ENCODE results near the gene FARP1.

The FARP1 gene

DNA sequence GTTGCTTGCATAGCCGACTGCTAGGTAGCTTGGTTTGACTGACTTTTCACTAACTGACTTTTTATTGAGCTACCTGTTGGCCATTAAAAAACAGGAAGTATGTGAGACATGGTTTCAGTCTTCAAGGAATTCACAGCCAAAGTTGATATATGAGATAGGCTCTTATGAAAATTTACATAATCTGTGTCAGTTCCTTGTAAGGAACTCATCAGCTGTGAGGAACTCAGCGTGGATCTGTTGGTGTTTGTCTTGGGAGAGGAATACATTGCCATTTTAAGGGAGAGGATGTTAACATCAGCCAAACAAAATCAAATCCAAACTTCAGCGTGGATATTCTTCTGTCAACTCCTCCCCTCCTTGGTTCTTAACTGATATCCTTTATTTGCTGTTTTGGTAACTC lies 32.1 kb downstream of the FARP1 start:
- H3K9me3 ChIP-seq (ENCODE audit: control extremely low read depth in 1 of 5, control insufficient read depth in 4 of 5, insufficient read depth in 2 of 5, low read depth in 1 of 5, low read length in 4 of 5), result peaks cover 0 to 4% (median 0%) of the 10 kb centered on the region in 5 experiments
- peaks cover 0 to 9% (median 0%) of the 10 kb centered on the region in 4 experiments for H3K4me1 ChIP-seq (ENCODE audit: control extremely low read depth in 1 of 4, control insufficient read depth in 4 of 4, insufficient read depth in 4 of 4, low read length in 3 of 4)
- DNase-seq, result no peak
- H3K27me3 ChIP-seq (replicated peaks in 2 of 5; ENCODE audit: control insufficient read depth in 4 of 5, insufficient read depth in 5 of 5, low read length in 4 of 5), result peaks cover 0 to 2% (median 0%) of the 10 kb centered on the region in 5 experiments
- ChIA-PET POLR2A (no interaction called here), CTCF (interaction anchor here (1.0 kb wide), 1 partner anchor 606 kb away, joined by 3 read pairs; no protein-coding TSS in a partner anchor)
- 100% methylated on average over 2 of the region's 3 CpGs for WGBS (ENCODE audit: insufficient coverage)
- no peak overlapping the region for H3K27ac ChIP-seq (ENCODE audit: insufficient read depth in 1 of 2, low read depth in 1 of 2, low read length in 2 of 2, poor library complexity in 1 of 2, severe bottlenecking in 2 of 2)
- no peaks in the 10 kb centered on the region for H3K36me3 ChIP-seq (ENCODE audit: control insufficient read depth in 4 of 4, insufficient read depth in 4 of 4, low read length in 3 of 4)
- no peak overlapping the region for H3K4me3 ChIP-seq (ENCODE audit: control insufficient read depth in 1 of 7, extremely low read depth in 1 of 7, insufficient read depth in 4 of 7, low read depth in 2 of 7, low read length in 6 of 7)

DNA sequence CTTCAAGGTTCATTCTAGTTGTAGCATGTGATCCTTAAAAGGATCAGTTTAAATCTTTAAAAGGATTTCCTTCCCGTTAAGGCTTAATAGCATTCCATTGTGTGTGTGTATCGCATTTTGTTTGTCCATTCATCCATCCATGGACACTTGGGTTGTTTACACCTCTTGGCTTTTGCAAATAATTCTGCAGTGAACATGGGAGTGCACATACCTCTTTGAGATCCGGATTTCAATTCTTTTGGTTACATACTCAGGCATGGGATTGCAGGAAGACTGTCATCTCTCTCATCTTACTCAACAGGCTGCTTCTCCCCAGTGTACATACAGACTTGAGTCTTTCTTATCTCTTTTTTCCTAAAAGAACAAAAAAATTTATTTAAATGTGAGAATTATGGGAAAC lies 32.9 kb downstream of the FARP1 start:
- WGBS (ENCODE audit: insufficient coverage), result 97% methylated on average over 3 of the region's 3 CpGs
- no peaks in the 10 kb centered on the region for H3K36me3 ChIP-seq (ENCODE audit: control insufficient read depth in 4 of 4, insufficient read depth in 4 of 4, low read length in 3 of 4)
- H3K27ac ChIP-seq (ENCODE audit: insufficient read depth in 1 of 2, low read depth in 1 of 2, low read length in 2 of 2, poor library complexity in 1 of 2, severe bottlenecking in 2 of 2), result no peak overlapping the region
- H3K4me3 ChIP-seq (ENCODE audit: control insufficient read depth in 1 of 7, extremely low read depth in 1 of 7, insufficient read depth in 4 of 7, low read depth in 2 of 7, low read length in 6 of 7), result no peak overlapping the region
- peaks cover 0 to 4% (median 0%) of the 10 kb centered on the region in 5 experiments for H3K9me3 ChIP-seq (ENCODE audit: control extremely low read depth in 1 of 5, control insufficient read depth in 4 of 5, insufficient read depth in 2 of 5, low read depth in 1 of 5, low read length in 4 of 5)
- ChIA-PET CTCF (interaction anchor here (1.0 kb wide), 1 partner anchor 607 kb away, joined by 3 read pairs; no protein-coding TSS in a partner anchor), POLR2A (no interaction called here)
- DNase-seq, result no peak
- peaks cover 0 to 2% (median 0%) of the 10 kb centered on the region in 5 experiments for H3K27me3 ChIP-seq (replicated peaks in 2 of 5; ENCODE audit: control insufficient read depth in 4 of 5, insufficient read depth in 5 of 5, low read length in 4 of 5)
- peaks cover 0 to 9% (median 0%) of the 10 kb centered on the region in 4 experiments for H3K4me1 ChIP-seq (ENCODE audit: control extremely low read depth in 1 of 4, control insufficient read depth in 4 of 4, insufficient read depth in 4 of 4, low read length in 3 of 4)

DNA sequence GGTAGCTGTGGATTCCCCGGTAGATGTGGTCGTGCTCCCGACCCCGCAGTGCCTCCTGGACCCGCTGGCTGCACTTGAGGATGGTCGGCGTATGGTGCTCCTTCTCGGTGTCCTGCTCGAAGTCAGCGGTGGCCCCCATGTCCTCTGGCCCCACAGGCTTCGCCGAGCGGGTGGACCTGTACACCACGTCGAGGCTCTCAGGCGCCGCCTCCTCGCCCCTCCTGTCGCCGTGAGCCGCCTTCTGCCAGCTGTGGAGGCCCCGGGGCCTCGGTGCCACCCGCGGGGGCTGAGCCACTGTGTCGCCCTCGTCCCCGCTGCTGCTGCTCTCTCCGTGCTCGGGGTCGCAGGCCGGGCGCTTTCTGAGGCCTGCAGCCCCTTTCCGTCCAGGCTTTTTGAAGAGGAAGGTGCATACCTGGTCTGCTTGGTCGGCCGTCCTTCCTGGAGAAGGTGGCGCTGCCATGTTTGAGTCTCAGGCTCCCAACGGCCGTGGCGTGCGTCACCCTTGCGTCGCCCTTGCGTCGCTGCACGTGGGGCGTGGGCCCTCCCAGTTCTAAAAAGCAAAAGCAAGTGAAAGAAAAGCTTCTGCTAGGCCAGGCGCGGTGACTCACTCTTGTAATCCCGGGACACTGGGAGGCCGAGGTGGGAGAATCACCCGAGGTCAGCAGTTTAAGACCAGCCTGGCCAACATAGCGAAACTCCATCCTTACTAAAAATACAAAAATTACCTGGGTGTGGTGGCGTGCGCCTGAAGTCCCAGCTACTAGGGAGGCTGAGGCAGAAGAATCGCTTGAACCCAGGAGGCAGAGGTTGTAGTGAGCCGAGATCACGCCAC lies 34.1 kb downstream of the FARP1 start, which contains the start of gene RNF113B:
RNF113B (minus strand) TSS at position 493 of the 832 bp plus-strand sequence; CDS start at position 460, 33 bp downstream.
- H3K27ac ChIP-seq (ENCODE audit: insufficient read depth in 1 of 2, low read depth in 1 of 2, low read length in 2 of 2, poor library complexity in 1 of 2, severe bottlenecking in 2 of 2), result no peak within 1 kb of the TSS
- H3K9me3 ChIP-seq (ENCODE audit: control extremely low read depth in 1 of 5, control insufficient read depth in 4 of 5, insufficient read depth in 2 of 5, low read depth in 1 of 5, low read length in 4 of 5), result peaks cover 0 to 4% (median 0%) of the 10 kb centered on the region in 5 experiments
- POLR2A ChIA-PET, result interaction anchor here (0.5 kb wide), 1 partner anchor 87 kb away, joined by 5 read pairs; no protein-coding TSS in a partner anchor
- peaks cover 0 to 9% (median 0%) of the 10 kb centered on the region in 4 experiments for H3K4me1 ChIP-seq (ENCODE audit: control extremely low read depth in 1 of 4, control insufficient read depth in 4 of 4, insufficient read depth in 4 of 4, low read length in 3 of 4)
- CTCF ChIA-PET, result no interaction called here
- H3K4me3 ChIP-seq (ENCODE audit: control insufficient read depth in 1 of 7, extremely low read depth in 1 of 7, insufficient read depth in 4 of 7, low read depth in 2 of 7, low read length in 6 of 7), result no peak within 1 kb of the TSS
- 94% methylated on average over 56 of the region's 58 CpGs for WGBS (ENCODE audit: insufficient coverage)
- DNase-seq, result no peak
- H3K36me3 ChIP-seq (ENCODE audit: control insufficient read depth in 4 of 4, insufficient read depth in 4 of 4, low read length in 3 of 4), result no peaks in the 10 kb centered on the region
- H3K27me3 ChIP-seq (replicated peaks in 2 of 5; ENCODE audit: control insufficient read depth in 4 of 5, insufficient read depth in 5 of 5, low read length in 4 of 5), result peaks cover 0 to 3% (median 0%) of the 10 kb centered on the region in 5 experiments

DNA sequence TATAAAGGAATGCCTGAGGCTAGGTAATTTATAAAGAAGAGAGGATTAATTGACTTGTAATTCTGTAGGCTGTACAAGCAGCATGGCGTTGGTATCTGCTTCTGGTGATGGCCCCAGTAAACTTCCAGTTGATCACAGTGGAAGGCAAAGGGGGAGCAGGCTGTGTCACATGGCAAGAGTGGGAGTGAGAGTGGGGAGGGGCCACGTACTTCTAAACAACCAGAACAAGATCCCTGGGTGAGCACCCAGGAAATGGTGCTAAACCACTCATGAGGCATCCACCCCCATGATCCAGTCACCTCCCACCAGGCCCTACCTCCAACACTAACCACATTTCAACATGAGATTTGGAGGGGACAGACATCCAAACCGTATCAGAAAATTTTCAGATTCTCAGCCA lies 37.2 kb downstream of the FARP1 start:
- ChIA-PET POLR2A (no interaction called here), CTCF (no interaction called here)
- no peaks in the 10 kb centered on the region for H3K36me3 ChIP-seq (ENCODE audit: control insufficient read depth in 4 of 4, insufficient read depth in 4 of 4, low read length in 3 of 4)
- H3K4me1 ChIP-seq (ENCODE audit: control extremely low read depth in 1 of 4, control insufficient read depth in 4 of 4, insufficient read depth in 4 of 4, low read length in 3 of 4), result no peaks in the 10 kb centered on the region
- WGBS (ENCODE audit: insufficient coverage), result 89% methylated on average over 2 of the region's 3 CpGs
- peaks cover 0 to 4% (median 0%) of the 10 kb centered on the region in 5 experiments for H3K9me3 ChIP-seq (ENCODE audit: control extremely low read depth in 1 of 5, control insufficient read depth in 4 of 5, insufficient read depth in 2 of 5, low read depth in 1 of 5, low read length in 4 of 5)
- peaks cover 0 to 3% (median 0%) of the 10 kb centered on the region in 5 experiments for H3K27me3 ChIP-seq (replicated peaks in 2 of 5; ENCODE audit: control insufficient read depth in 4 of 5, insufficient read depth in 5 of 5, low read length in 4 of 5)
- H3K4me3 ChIP-seq (ENCODE audit: control insufficient read depth in 1 of 7, extremely low read depth in 1 of 7, insufficient read depth in 4 of 7, low read depth in 2 of 7, low read length in 6 of 7), result no peak overlapping the region
- no peak overlapping the region for H3K27ac ChIP-seq (ENCODE audit: insufficient read depth in 1 of 2, low read depth in 1 of 2, low read length in 2 of 2, poor library complexity in 1 of 2, severe bottlenecking in 2 of 2)
- DNase-seq, result no peak

DNA sequence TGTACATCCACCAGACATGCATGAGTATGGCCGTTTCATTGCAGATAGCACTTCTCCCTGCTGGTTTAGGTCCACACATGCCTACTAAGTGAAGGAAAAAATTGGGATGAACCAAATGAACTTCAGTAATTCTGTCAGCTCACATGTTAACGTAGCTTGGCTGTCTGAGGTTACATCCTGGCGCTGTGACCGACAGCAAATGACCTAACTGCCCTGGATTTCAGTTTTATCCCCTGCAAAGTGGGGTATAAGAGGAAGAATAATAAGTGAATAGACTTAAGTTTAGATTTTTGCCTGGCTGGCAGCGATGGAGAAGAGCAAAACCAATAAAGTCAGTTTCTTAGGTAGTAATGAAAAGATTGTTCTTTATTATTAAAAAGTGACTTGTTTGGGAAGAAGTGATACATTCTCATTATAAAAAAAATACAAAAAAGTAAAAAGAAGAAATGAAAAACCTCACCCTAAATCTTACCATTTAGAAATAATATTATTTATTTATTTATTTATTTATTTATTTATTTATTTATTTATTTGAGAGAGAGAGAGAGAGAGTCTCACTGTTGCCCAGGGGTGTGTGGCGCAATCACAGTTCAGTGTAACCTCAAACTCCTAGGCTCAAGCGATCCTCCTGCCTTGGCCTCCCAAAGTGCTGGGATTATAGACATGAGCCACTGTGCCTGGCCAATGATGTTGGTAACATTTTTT lies 38.4 kb downstream of the FARP1 start:
- Histone ChIP-seq H3K9me3 (ENCODE audit: control extremely low read depth in 1 of 5, control insufficient read depth in 4 of 5, insufficient read depth in 2 of 5, low read depth in 1 of 5, low read length in 4 of 5) (peaks cover 0 to 4% (median 0%) of the 10 kb centered on the region in 5 experiments), H3K27me3 (replicated peaks in 2 of 5; ENCODE audit: control insufficient read depth in 4 of 5, insufficient read depth in 5 of 5, low read length in 4 of 5) (peaks cover 0 to 3% (median 0%) of the 10 kb centered on the region in 5 experiments), H3K4me3 (ENCODE audit: control insufficient read depth in 1 of 7, extremely low read depth in 1 of 7, insufficient read depth in 4 of 7, low read depth in 2 of 7, low read length in 6 of 7) (no peak overlapping the region), H3K36me3 (ENCODE audit: control insufficient read depth in 4 of 4, insufficient read depth in 4 of 4, low read length in 3 of 4) (no peaks in the 10 kb centered on the region), H3K4me1 (ENCODE audit: control extremely low read depth in 1 of 4, control insufficient read depth in 4 of 4, insufficient read depth in 4 of 4, low read length in 3 of 4) (no peaks in the 10 kb centered on the region), H3K27ac (ENCODE audit: insufficient read depth in 1 of 2, low read depth in 1 of 2, low read length in 2 of 2, poor library complexity in 1 of 2, severe bottlenecking in 2 of 2) (no peak overlapping the region)
- ChIA-PET CTCF (no interaction called here), POLR2A (no interaction called here)
- WGBS (ENCODE audit: insufficient coverage), result 96% methylated on average over 6 of the region's 7 CpGs
- DNase-seq, result no peak

DNA sequence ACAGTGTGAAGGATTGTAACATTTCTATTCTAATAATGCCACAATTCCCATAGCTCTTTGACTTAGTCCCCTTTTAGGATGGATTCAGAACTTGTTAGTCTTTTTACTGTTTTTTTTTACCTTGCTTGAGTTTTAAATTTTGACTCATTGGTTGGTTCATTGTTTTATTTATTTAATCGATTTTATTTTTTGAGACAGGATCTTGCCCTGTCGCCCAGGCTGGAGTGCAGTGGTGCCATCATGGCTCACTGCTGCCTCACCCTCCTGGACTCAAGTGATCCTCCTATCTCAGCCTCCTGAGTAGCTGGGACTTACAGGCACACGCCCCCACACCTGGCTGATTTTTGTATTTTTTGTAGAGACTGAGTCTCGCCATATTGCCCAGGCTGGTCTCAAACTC lies 39.3 kb downstream of the FARP1 start:
- CTCF ChIA-PET, result no interaction called here
- DNase-seq, result no peak
- H3K4me1 ChIP-seq (ENCODE audit: control extremely low read depth in 1 of 4, control insufficient read depth in 4 of 4, insufficient read depth in 4 of 4, low read length in 3 of 4), result no peaks in the 10 kb centered on the region
- H3K9me3 ChIP-seq (ENCODE audit: control extremely low read depth in 1 of 5, control insufficient read depth in 4 of 5, insufficient read depth in 2 of 5, low read depth in 1 of 5, low read length in 4 of 5), result peaks cover 0 to 4% (median 0%) of the 10 kb centered on the region in 5 experiments
- 100% methylated on average over 1 of the region's 4 CpGs for WGBS (ENCODE audit: insufficient coverage)
- POLR2A ChIA-PET, result no interaction called here
- H3K4me3 ChIP-seq (ENCODE audit: control insufficient read depth in 1 of 7, extremely low read depth in 1 of 7, insufficient read depth in 4 of 7, low read depth in 2 of 7, low read length in 6 of 7), result no peak overlapping the region
- H3K27ac ChIP-seq (ENCODE audit: insufficient read depth in 1 of 2, low read depth in 1 of 2, low read length in 2 of 2, poor library complexity in 1 of 2, severe bottlenecking in 2 of 2), result no peak overlapping the region
- H3K36me3 ChIP-seq (ENCODE audit: control insufficient read depth in 4 of 4, insufficient read depth in 4 of 4, low read length in 3 of 4), result no peaks in the 10 kb centered on the region
- H3K27me3 ChIP-seq (replicated peaks in 2 of 5; ENCODE audit: control insufficient read depth in 4 of 5, insufficient read depth in 5 of 5, low read length in 4 of 5), result peaks cover 0 to 3% (median 0%) of the 10 kb centered on the region in 5 experiments

DNA sequence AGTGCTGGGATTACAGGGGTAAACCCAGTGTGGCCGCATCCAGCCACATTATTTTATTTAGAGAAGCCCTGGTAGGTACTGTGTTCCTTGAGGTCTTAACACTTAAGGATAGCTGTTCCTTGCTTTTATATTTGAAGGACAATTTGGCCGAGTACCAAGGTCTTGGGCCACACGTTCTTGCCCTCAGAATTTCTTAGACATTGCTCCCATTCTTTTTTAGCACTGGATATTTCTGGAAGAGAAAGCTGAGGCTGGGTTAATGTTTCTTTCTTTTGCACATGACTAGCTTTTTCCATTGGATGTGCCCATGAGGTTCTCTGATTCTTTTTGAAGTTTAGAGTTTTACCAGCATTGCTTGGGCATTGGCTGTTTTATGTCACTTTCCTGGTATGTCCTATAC lies 39.7 kb downstream of the FARP1 start:
- 92% methylated on average over 2 of the region's 3 CpGs for WGBS (ENCODE audit: insufficient coverage)
- H3K27ac ChIP-seq (ENCODE audit: insufficient read depth in 1 of 2, low read depth in 1 of 2, low read length in 2 of 2, poor library complexity in 1 of 2, severe bottlenecking in 2 of 2), result no peak overlapping the region
- H3K27me3 ChIP-seq (replicated peaks in 2 of 5; ENCODE audit: control insufficient read depth in 4 of 5, insufficient read depth in 5 of 5, low read length in 4 of 5), result peaks cover 0 to 3% (median 0%) of the 10 kb centered on the region in 5 experiments
- H3K4me3 ChIP-seq (ENCODE audit: control insufficient read depth in 1 of 7, extremely low read depth in 1 of 7, insufficient read depth in 4 of 7, low read depth in 2 of 7, low read length in 6 of 7), result no peak overlapping the region
- no peaks in the 10 kb centered on the region for H3K4me1 ChIP-seq (ENCODE audit: control extremely low read depth in 1 of 4, control insufficient read depth in 4 of 4, insufficient read depth in 4 of 4, low read length in 3 of 4)
- H3K9me3 ChIP-seq (ENCODE audit: control extremely low read depth in 1 of 5, control insufficient read depth in 4 of 5, insufficient read depth in 2 of 5, low read depth in 1 of 5, low read length in 4 of 5), result peaks cover 0 to 4% (median 0%) of the 10 kb centered on the region in 5 experiments
- POLR2A ChIA-PET, result no interaction called here
- CTCF ChIA-PET, result no interaction called here
- no peaks in the 10 kb centered on the region for H3K36me3 ChIP-seq (ENCODE audit: control insufficient read depth in 4 of 4, insufficient read depth in 4 of 4, low read length in 3 of 4)
- DNase-seq, result no peak
